ENCODE results near the gene TSTD1. TPM values are rescaled to one million over a fixed set of nuclear protein-coding genes. Genes with fewer than 3 reads are reported as not detected.
"Not testable (repeated sequence)": the region's sequence is repeated elsewhere in the genome, so short reads cannot be mapped to it uniquely, and the experiment has no call there.

Gene TSTD1
- total RNA-seq, 1 experiment from 2014 or later: 74.5 TPM

DNA sequence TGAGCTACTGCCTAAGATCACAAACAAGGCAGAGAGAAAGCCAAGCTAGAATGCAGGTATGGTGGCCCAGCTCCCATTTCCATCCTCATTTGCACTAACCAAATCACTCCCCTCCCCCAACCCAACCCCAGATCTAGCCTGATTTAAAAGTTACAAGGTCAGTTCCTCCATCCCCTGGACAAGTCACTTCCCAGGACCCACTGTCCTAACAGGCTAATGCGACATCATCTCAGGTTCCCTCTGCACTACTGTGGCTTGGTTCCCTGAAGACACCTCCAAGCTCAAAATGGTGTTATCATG lies 20.2 kb downstream of the TSTD1 start:
- ChIA-PET CTCF (interaction anchor here (0.6 to 1.6 kb wide), 7 partner anchors 20 to 79 kb away, joined by 3 to 8 read pairs (median 6); partner anchors contain the start of genes ITLN2, KLHDC9, TSTD1 and USF1), POLR2A (interaction anchor here (1.4 kb wide), 1 partner anchor 27 kb away, joined by 5 read pairs; the partner anchor contains the start of gene USF1)
- peaks cover 6% of the 10 kb centered on the region; the same call in 1 of the 2 replicates for H3K36me3 Mint-ChIP-seq
- H3K4me3 Mint-ChIP-seq: peak overlapping the region; percentile 87
- H3K4me1 Mint-ChIP-seq: peaks cover 58% of the 10 kb centered on the region
- H3K27me3 Mint-ChIP-seq (ENCODE audit: low read depth): no peaks in the 10 kb centered on the region
- no peak for DNase-seq (ENCODE audit: low spot score)
- no peak for ATAC-seq
- no peaks in the 10 kb centered on the region for H3K9me3 Mint-ChIP-seq
- TF ChIP-seq EMX1 (CRISPR knock-in tag; IDR thresholded peaks at IDR 0.05) (no peak), JUN (CRISPR knock-in tag; IDR thresholded peaks at IDR 0.05) (no peak), CREM (CRISPR knock-in tag; IDR thresholded peaks at IDR 0.05) (no peak)
- TF ChIP-seq, protein P1, sequence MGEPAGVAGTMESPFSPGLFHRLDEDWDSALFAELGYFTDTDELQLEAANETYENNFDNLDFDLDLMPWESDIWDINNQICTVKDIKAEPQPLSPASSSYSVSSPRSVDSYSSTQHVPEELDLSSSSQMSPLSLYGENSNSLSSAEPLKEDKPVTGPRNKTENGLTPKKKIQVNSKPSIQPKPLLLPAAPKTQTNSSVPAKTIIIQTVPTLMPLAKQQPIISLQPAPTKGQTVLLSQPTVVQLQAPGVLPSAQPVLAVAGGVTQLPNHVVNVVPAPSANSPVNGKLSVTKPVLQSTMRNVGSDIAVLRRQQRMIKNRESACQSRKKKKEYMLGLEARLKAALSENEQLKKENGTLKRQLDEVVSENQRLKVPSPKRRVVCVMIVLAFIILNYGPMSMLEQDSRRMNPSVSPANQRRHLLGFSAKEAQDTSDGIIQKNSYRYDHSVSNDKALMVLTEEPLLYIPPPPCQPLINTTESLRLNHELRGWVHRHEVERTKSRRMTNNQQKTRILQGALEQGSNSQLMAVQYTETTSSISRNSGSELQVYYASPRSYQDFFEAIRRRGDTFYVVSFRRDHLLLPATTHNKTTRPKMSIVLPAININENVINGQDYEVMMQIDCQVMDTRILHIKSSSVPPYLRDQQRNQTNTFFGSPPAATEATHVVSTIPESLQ (CRISPR knock-in tag; IDR thresholded peaks at IDR 0.05): no peak
- H3K27ac Mint-ChIP-seq: peak overlapping the region; percentile 100

- TF ChIP-seq NR1H2 (CRISPR knock-in tag; IDR thresholded peaks at IDR 0.05) (no peak), IRF1 (CRISPR knock-in tag; IDR thresholded peaks at IDR 0.05) (no peak), EMX1 (CRISPR knock-in tag; IDR thresholded peaks at IDR 0.05) (no peak), NR3C1 (CRISPR knock-in tag; conservative IDR thresholded peaks at IDR 0.05; ENCODE audit: low read depth) (no peak), ZNF121 (CRISPR knock-in tag; IDR thresholded peaks at IDR 0.05) (no peak), OVOL2 (CRISPR knock-in tag; IDR thresholded peaks at IDR 0.05; ENCODE audit: borderline replicate concordance) (no peak), KAT7 (CRISPR knock-in tag; IDR thresholded peaks at IDR 0.05; ENCODE audit: borderline replicate concordance) (no peak), RORB (CRISPR knock-in tag; IDR thresholded peaks at IDR 0.05) (no peak), NFYB (CRISPR knock-in tag; conservative IDR thresholded peaks at IDR 0.05; ENCODE audit: low read depth) (no peak), SMAD3 (CRISPR knock-in tag; IDR thresholded peaks at IDR 0.05; ENCODE audit: borderline replicate concordance) (no peak), MYBL2 (CRISPR knock-in tag; IDR thresholded peaks at IDR 0.05) (no peak), NFE2L1 (CRISPR knock-in tag; IDR thresholded peaks at IDR 0.05) (no peak)
- TF ChIP-seq, protein P2, sequence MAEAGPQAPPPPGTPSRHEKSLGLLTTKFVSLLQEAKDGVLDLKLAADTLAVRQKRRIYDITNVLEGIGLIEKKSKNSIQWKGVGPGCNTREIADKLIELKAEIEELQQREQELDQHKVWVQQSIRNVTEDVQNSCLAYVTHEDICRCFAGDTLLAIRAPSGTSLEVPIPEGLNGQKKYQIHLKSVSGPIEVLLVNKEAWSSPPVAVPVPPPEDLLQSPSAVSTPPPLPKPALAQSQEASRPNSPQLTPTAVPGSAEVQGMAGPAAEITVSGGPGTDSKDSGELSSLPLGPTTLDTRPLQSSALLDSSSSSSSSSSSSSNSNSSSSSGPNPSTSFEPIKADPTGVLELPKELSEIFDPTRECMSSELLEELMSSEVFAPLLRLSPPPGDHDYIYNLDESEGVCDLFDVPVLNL (CRISPR knock-in tag; IDR thresholded peaks at IDR 0.05; ENCODE audit: borderline replicate concordance, low read depth): no peak
- TF ChIP-seq, protein P3, sequence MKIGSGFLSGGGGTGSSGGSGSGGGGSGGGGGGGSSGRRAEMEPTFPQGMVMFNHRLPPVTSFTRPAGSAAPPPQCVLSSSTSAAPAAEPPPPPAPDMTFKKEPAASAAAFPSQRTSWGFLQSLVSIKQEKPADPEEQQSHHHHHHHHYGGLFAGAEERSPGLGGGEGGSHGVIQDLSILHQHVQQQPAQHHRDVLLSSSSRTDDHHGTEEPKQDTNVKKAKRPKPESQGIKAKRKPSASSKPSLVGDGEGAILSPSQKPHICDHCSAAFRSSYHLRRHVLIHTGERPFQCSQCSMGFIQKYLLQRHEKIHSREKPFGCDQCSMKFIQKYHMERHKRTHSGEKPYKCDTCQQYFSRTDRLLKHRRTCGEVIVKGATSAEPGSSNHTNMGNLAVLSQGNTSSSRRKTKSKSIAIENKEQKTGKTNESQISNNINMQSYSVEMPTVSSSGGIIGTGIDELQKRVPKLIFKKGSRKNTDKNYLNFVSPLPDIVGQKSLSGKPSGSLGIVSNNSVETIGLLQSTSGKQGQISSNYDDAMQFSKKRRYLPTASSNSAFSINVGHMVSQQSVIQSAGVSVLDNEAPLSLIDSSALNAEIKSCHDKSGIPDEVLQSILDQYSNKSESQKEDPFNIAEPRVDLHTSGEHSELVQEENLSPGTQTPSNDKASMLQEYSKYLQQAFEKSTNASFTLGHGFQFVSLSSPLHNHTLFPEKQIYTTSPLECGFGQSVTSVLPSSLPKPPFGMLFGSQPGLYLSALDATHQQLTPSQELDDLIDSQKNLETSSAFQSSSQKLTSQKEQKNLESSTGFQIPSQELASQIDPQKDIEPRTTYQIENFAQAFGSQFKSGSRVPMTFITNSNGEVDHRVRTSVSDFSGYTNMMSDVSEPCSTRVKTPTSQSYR (CRISPR knock-in tag; IDR thresholded peaks at IDR 0.05): no peak
- TF ChIP-seq, protein P4, sequence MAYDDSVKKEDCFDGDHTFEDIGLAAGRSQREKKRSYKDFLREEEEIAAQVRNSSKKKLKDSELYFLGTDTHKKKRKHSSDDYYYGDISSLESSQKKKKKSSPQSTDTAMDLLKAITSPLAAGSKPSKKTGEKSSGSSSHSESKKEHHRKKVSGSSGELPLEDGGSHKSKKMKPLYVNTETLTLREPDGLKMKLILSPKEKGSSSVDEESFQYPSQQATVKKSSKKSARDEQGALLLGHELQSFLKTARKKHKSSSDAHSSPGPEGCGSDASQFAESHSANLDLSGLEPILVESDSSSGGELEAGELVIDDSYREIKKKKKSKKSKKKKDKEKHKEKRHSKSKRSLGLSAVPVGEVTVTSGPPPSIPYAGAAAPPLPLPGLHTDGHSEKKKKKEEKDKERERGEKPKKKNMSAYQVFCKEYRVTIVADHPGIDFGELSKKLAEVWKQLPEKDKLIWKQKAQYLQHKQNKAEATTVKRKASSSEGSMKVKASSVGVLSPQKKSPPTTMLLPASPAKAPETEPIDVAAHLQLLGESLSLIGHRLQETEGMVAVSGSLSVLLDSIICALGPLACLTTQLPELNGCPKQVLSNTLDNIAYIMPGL (CRISPR knock-in tag; IDR thresholded peaks at IDR 0.05): no peak
- TF ChIP-seq, protein P5, sequence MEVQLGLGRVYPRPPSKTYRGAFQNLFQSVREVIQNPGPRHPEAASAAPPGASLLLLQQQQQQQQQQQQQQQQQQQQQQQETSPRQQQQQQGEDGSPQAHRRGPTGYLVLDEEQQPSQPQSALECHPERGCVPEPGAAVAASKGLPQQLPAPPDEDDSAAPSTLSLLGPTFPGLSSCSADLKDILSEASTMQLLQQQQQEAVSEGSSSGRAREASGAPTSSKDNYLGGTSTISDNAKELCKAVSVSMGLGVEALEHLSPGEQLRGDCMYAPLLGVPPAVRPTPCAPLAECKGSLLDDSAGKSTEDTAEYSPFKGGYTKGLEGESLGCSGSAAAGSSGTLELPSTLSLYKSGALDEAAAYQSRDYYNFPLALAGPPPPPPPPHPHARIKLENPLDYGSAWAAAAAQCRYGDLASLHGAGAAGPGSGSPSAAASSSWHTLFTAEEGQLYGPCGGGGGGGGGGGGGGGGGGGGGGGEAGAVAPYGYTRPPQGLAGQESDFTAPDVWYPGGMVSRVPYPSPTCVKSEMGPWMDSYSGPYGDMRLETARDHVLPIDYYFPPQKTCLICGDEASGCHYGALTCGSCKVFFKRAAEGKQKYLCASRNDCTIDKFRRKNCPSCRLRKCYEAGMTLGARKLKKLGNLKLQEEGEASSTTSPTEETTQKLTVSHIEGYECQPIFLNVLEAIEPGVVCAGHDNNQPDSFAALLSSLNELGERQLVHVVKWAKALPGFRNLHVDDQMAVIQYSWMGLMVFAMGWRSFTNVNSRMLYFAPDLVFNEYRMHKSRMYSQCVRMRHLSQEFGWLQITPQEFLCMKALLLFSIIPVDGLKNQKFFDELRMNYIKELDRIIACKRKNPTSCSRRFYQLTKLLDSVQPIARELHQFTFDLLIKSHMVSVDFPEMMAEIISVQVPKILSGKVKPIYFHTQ (CRISPR knock-in tag; IDR thresholded peaks at IDR 0.05): no peak
- ATAC-seq (no peak), DNase-seq (ENCODE audit: low spot score) (no peak)
- CTCF ChIA-PET: interaction anchor here (0.6 to 1.6 kb wide), 7 partner anchors 20 to 80 kb away, joined by 3 to 8 read pairs (median 6); partner anchors contain the start of genes ITLN2, KLHDC9, TSTD1 and USF1
- no peaks in the 10 kb centered on the region for H3K27me3 Mint-ChIP-seq (ENCODE audit: low read depth)
- POLR2A ChIA-PET: interaction anchor here (1.4 kb wide), 1 partner anchor 27 kb away, joined by 5 read pairs; the partner anchor contains the start of gene USF1
- peaks cover 64% of the 10 kb centered on the region for H3K4me1 Mint-ChIP-seq
- peak overlapping the region; percentile 87 for H3K4me3 Mint-ChIP-seq
- H3K9me3 Mint-ChIP-seq: no peaks in the 10 kb centered on the region
- peaks cover 6% of the 10 kb centered on the region; the same call in 1 of the 2 replicates for H3K36me3 Mint-ChIP-seq
- peak overlapping the region; percentile 100 for H3K27ac Mint-ChIP-seq
These were observed 20.8 kb downstream of the TSTD1 start for GRCh38 chr1:161017756-161018630.

DNA sequence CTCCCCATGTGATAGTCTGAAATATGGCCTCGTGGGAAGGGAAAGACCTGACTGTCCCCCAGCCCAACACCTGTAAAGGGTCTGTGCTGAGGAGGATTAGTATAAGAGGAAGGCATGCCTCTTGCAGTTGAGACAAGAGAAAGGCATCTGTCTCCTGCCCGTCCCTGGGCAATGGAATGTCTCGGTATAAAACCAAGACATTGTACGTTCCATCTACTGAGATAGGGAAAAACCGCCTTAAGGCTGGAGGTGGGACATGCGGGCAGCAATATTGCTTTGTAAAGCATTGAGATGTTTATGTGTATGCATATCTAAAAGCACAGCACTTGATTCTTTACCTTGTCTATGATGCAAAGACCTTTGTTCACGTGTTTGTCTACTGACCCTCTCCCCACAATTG lies 21.6 kb downstream of the TSTD1 start:
- H3K27me3 Mint-ChIP-seq (ENCODE audit: low read depth); POLR2A ChIA-PET; H3K9me3 Mint-ChIP-seq; H3K36me3 Mint-ChIP-seq; CTCF ChIA-PET; DNase-seq (ENCODE audit: low spot score); ATAC-seq: not testable (repeated sequence)
- Mint-ChIP-seq H3K4me3 (peak overlapping the region; percentile 87), H3K4me1 (peaks cover 66% of the 10 kb centered on the region), H3K27ac (peak overlapping the region; percentile 100)

Data from WTC11 (cell line).